ENCODE measurements around the gene SORCS1. TPM values are rescaled to one million over a fixed set of nuclear protein-coding genes. Genes with fewer than 3 reads are reported as not detected.

The SORCS1 gene
- total RNA-seq, 4 donors from 2014 or later: 0.26 to 9.4 (median 3.8) TPM

- TF ChIP-seq POLR2A (IDR thresholded peaks at IDR 0.05) (no peak), CTCF (IDR thresholded peaks at IDR 0.05) (no peak)
- Histone ChIP-seq H3K27ac (no peak overlapping the region), H3K4me3 (no peak overlapping the region), H3K27me3 (no peaks in the 10 kb centered on the region), H3K4me1 (peaks cover 0 to 4% of the 10 kb centered on the region in 2 donors), H3K36me3 (no peaks in the 10 kb centered on the region), H3K9me3 (no peaks in the 10 kb centered on the region)
- intact Hi-C loops (cut with DNase I; ENCODE audit: low total_unique reads): no loop called here
- DNase-seq: no peak
Observed at GRCh38 chr10:106799776-106800175, 364.7 kb downstream of the SORCS1 start.

- Histone ChIP-seq H3K9me3 (no peaks in the 10 kb centered on the region), H3K4me3 (no peak overlapping the region), H3K36me3 (no peaks in the 10 kb centered on the region), H3K27ac (no peak overlapping the region), H3K4me1 (peaks cover 0 to 4% of the 10 kb centered on the region in 2 donors), H3K27me3 (no peaks in the 10 kb centered on the region)
- intact Hi-C loops (cut with DNase I; ENCODE audit: low total_unique reads): no loop called here
- DNase-seq: peak; percentile 54 to 62
- TF ChIP-seq CTCF (IDR thresholded peaks at IDR 0.05) (peak; percentile 45 to 67 (median 56)), POLR2A (IDR thresholded peaks at IDR 0.05) (no peak)
Observed at GRCh38 chr10:106795619-106796018, 368.9 kb downstream of the SORCS1 start.

- Histone ChIP-seq H3K4me3 (no peak overlapping the region), H3K36me3 (no peaks in the 10 kb centered on the region), H3K27ac (no peak overlapping the region), H3K9me3 (no peaks in the 10 kb centered on the region), H3K4me1 (peaks cover 0 to 4% of the 10 kb centered on the region in 2 donors), H3K27me3 (no peaks in the 10 kb centered on the region)
- TF ChIP-seq CTCF (IDR thresholded peaks at IDR 0.05) (no peak), POLR2A (IDR thresholded peaks at IDR 0.05) (no peak)
- intact Hi-C loops (cut with DNase I; ENCODE audit: low total_unique reads): no loop called here
- DNase-seq: no peak
Observed at GRCh38 chr10:106793617-106794016, 370.9 kb downstream of the SORCS1 start.

- Histone ChIP-seq H3K9me3 (no peaks in the 10 kb centered on the region), H3K27me3 (no peaks in the 10 kb centered on the region), H3K36me3 (no peaks in the 10 kb centered on the region), H3K4me3 (no peak overlapping the region), H3K27ac (no peak overlapping the region), H3K4me1 (no peaks in the 10 kb centered on the region)
- no peak for TF ChIP-seq POLR2A (IDR thresholded peaks at IDR 0.05)
- TF ChIP-seq CTCF (IDR thresholded peaks at IDR 0.05): no peak
- intact Hi-C loops (cut with DNase I; ENCODE audit: low total_unique reads): no loop called here
- no peak for DNase-seq
Observed at GRCh38 chr10:106789623-106790022, 374.9 kb downstream of the SORCS1 start.

GRCh38 chr10:106788982-106789381 is 375.5 kb downstream of the SORCS1 start:
- H3K4me1 ChIP-seq: no peaks in the 10 kb centered on the region
- intact Hi-C loops (cut with DNase I; ENCODE audit: low total_unique reads): no loop called here
- no peaks in the 10 kb centered on the region for H3K9me3 ChIP-seq
- no peaks in the 10 kb centered on the region for H3K27me3 ChIP-seq
- H3K4me3 ChIP-seq: no peak overlapping the region
- no peak for DNase-seq
- no peaks in the 10 kb centered on the region for H3K36me3 ChIP-seq
- TF ChIP-seq POLR2A (IDR thresholded peaks at IDR 0.05) (no peak), CTCF (IDR thresholded peaks at IDR 0.05) (no peak)
- H3K27ac ChIP-seq: no peak overlapping the region
